GM21619 (cell line): Measurements from ENCODE around the gene APOC1.
A peak's percentile ranks its signal among the peaks of the same experiment; 100 is the strongest.
"Not testable (repeated sequence)": the region's sequence is repeated elsewhere in the genome, so short reads cannot be mapped to it uniquely, and the experiment has no call there.

Experiments used
- ATAC-seq: cut with Tn5 transposase; IDR thresholded peaks from one replicate; pipeline ENCODE4 v1.9.1; 2021; ENCODE audit not compliant: unreplicated experiment

Gene APOC1

GRCh38 chr19:44914433-44915206 lies at the start of gene APOC1:
TSS of gene APOC1 (plus strand) at chr19:44914608. CDS start at chr19:44914892, 284 bp downstream.
- ATAC-seq = peak; percentile 93

DNA sequence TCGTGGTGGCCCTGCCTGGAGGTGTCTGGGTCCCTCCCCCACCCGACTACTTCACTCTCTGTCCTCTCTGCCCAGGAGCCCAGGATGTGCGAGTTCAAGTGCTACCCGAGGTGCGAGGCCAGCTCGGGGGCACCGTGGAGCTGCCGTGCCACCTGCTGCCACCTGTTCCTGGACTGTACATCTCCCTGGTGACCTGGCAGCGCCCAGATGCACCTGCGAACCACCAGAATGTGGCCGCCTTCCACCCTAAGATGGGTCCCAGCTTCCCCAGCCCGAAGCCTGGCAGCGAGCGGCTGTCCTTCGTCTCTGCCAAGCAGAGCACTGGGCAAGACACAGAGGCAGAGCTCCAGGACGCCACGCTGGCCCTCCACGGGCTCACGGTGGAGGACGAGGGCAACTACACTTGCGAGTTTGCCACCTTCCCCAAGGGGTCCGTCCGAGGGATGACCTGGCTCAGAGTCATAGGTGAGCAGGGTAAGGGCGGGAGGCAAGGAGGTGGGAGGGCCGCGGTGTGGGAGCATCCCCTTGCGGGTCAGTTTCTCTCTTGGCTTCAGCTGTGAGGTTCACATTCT lies 49.1 kb upstream of the APOC1 start:
- ATAC-seq = no peak

GRCh38 chr19:44866664-44867063 lies 47.7 kb upstream of the APOC1 start:
- no peak for ATAC-seq

GRCh38 chr19:44867578-44867977 lies 46.8 kb upstream of the APOC1 start:
- ATAC-seq = no peak

- ATAC-seq = no peak
Measured at GRCh38 chr19:44869733-44870470, 44.5 kb upstream of the APOC1 start.

DNA sequence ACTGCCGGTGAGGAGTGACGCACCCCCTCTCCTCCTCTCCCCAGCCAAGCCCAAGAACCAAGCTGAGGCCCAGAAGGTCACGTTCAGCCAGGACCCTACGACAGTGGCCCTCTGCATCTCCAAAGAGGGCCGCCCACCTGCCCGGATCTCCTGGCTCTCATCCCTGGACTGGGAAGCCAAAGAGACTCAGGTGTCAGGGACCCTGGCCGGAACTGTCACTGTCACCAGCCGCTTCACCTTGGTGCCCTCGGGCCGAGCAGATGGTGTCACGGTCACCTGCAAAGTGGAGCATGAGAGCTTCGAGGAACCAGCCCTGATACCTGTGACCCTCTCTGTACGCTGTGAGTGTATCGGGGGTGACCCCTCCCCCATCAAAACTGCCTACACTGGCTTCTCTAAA lies 42.6 kb upstream of the APOC1 start:
- no peak for ATAC-seq

DNA sequence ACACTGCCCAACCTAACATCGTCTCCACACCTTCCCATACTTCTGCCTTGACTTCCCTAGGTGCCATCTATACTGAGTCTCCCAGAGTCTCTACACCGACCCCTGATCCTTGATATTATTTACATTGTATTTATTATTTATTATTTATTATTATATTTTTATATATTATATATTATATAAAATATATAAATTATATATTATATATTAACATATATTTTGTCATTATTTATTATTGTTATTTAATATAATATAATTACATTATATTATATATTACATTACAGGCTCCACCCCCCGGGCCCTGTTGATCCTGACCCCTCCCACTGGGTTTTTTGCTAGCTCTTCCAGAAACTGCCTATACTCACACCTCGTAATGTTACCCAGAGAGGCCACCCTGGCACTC lies 41.7 kb upstream of the APOC1 start:
- no peak for ATAC-seq

DNA sequence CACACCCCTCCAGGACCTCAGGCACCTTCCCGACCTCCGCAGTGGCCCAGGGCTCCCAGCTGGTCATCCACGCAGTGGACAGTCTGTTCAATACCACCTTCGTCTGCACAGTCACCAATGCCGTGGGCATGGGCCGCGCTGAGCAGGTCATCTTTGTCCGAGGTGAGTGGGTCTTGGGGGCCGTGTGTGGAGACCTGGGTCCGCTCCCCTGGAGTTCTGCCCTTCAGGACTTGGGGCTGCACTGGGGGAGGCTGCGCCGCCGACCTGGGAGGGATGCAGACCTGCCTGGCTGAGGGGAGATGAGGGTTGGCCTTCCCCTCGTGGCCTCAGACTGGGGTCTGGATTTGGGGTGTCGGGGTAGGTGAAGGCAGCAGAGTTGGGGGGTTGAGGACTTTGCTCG lies 40.1 kb upstream of the APOC1 start:
- ATAC-seq = no peak

GRCh38 chr19:44875666-44876451 lies 38.5 kb upstream of the APOC1 start:
- no peak for ATAC-seq

GRCh38 chr19:44876930-44877535 lies 37.4 kb upstream of the APOC1 start:
- no peak for ATAC-seq

GRCh38 chr19:44878120-44878865 lies 36.1 kb upstream of the APOC1 start:
- no peak for ATAC-seq

DNA sequence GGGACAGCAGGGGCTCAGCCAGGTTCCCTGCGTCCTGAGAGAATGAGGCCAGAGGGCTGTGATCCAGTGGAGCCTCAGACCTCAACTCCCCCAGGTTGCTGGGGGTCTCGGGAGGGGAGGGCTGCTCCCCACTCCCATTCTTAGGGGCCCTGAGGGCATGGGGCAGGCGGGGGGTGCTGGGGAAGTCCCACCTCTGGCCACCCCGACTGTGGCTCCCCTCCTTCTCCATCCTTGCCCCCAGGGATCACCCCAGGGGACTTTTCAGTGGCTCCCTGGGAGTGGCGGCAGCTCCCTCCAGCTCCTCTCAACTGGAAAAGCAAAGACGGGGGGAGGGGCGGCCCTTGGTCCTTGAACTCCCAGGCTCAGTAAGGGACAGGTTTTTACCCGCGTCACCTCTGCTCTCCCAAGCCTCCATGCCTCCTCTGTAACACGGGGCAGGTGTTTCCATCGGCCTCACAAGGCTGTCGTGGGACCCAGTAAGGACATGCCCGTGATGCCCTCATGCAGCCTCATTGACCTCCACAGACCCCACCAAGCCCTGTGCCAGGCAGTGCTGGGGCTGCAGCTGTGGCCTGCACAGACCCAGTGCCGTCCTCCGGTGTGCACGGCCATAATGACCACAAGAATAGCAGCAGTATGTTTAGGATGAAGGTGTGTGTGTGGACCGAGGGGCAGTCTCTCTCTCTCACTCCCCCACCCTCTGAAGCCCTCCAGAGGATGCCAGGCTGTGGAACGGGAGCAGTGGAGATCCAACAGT lies 34.9 kb upstream of the APOC1 start:
- ATAC-seq = no peak

DNA sequence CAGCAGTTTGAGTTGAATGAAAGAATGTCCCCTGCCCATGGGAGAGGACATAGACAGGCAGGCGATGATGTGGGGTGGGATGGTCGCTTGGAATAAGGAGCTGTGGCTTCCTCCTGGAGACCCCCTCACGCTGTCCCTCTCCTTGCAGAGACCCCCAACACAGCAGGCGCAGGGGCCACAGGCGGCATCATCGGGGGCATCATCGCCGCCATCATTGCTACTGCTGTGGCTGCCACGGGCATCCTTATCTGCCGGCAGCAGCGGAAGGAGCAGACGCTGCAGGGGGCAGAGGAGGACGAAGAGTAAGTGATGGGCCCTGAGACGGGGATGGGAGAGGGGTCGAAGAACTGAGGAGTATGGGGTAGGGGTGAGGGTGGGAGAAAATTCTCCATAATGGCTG lies 32.3 kb upstream of the APOC1 start:
- ATAC-seq = no peak

- not testable (repeated sequence) for ATAC-seq
Measured at GRCh38 chr19:44882619-44883397, 31.6 kb upstream of the APOC1 start.

DNA sequence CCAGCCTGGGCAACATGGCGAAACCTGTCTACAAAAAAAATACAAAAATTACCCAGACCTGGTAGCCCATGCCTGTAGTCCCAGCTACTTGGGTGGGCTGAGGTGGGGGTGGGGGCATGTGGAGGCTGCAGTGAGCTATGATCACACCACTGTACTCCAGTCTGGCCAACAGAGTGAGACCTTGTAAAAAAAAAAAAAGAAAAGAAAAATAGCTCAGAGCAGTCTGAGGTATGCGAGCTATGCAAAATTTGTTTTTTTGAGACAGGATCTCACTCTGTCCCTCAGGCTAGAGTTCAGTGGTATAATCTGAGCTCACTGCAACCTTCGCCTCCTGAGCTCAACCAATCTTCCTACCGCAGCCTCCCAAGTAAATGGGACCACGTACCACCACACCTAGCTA lies 30.5 kb upstream of the APOC1 start:
- no peak for ATAC-seq

DNA sequence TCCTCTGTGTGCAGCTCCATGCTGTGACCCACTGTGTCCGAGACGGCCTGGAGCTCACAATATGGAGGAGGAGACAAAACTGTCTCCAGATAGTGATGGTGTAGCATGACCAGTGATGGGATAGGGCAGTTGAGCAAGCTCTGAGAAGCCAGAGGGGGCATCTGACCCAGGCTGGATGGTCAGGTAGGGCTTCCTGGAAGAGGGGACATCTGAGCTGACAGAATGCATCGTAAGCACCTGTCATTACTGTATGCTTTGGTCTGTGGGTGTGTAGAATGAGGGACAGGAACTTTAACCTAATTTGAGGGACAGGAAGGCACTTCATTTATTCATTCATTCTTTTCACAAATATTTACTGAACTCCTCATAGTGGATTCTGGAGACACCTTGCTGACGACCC lies 29.8 kb upstream of the APOC1 start:
- no peak for ATAC-seq

DNA sequence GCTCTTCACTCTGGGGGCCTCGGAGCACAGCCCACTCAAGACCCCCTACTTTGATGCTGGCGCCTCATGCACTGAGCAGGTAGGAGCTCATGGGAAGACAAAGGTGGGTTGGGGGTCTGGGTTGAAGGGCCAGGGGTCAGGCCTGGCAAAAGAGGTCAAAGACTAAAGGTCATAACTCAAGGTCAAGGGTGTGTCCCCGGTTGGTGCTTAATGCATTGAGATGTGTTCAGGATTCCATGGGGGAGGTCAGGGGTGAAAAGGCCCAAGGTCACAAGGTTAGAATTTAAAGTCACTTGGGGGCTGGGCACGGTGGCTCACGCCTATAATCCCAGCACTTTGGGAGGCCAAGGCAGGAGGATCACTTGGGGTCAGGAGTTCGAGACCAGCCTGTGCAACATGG lies 28.3 kb upstream of the APOC1 start:
- ATAC-seq = no peak

DNA sequence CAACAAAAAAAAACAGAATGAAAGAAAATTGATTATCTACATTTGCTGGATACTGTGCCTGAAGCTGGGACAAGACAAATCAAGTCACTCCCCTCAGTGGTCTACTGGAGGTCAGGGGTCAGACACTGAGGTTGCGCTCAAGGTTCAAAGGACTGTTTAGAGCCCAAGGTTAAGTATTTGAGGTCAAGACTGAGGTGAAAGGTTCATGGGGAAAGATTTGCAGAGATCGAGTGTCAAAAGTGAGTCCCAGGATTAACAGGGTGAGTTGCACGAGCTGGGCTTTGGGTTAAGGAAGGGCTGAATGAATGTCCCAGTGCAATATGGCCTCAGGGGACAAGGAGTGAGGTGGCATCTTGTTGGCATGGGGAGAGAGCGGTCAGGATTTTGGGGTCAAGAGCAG lies 26.8 kb upstream of the APOC1 start:
- ATAC-seq = no peak

DNA sequence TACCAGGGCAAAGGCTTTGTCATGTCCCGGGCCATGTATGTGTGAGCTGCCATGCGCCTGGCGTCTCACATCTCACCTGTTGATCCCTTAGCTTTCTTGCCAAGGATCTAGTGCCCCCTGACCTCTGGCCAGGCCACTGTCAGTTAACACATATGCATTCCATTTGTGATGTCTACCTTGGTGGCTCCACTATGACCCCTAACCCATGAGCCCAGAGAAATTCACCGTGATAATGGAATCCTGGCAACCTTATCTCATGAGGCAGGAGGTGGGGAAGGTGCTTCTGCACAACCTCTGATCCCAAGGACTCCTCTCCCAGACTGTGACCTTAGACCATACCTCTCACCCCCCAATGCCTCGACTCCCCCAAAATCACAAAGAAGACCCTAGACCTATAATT lies 26.1 kb upstream of the APOC1 start:
- ATAC-seq = not testable (repeated sequence)
